Endodermal cell (in vitro differentiated cells): ENCODE data around the gene KIF2A. TPM values are rescaled to one million over a fixed set of nuclear protein-coding genes. Genes with fewer than 3 reads are reported as not detected.

Experiments used
- DNase-seq: peaks from one replicate; pipeline ENCODE4 v3.0.0-alpha.2; 2017
- H3K27ac ChIP-seq: 2 replicates; pipeline ENCODE4 v1.5.1; 2013; ENCODE audit warnings: mild to moderate bottlenecking, low read depth, low read length, moderate library complexity
- H3K27me3 ChIP-seq: 2 replicates; pipeline ENCODE4 v1.6.1; 2013; ENCODE audit warnings: mild to moderate bottlenecking, low read length, moderate library complexity; ENCODE audit not compliant: insufficient read depth, control insufficient read depth, poor library complexity, severe bottlenecking
- H3K36me3 ChIP-seq: 2 replicates; pipeline ENCODE4 v1.7.0; 2013; ENCODE audit warnings: mild to moderate bottlenecking, low read length, moderate library complexity; ENCODE audit not compliant: control insufficient read depth, insufficient read depth
- H3K4me1 ChIP-seq: one replicate; pipeline ENCODE4 v1.7.0; 2013; ENCODE audit warnings: low read length; ENCODE audit not compliant: control insufficient read depth, insufficient read depth
- H3K4me3 ChIP-seq: 2 replicates; pipeline ENCODE4 v1.5.1; 2013; ENCODE audit warnings: mild to moderate bottlenecking, low read length, moderate library complexity
- H3K9ac ChIP-seq: 2 replicates; pipeline ENCODE4 v1.6.1; 2013; ENCODE audit warnings: mild to moderate bottlenecking, low read length, moderate library complexity; ENCODE audit not compliant: poor library complexity, severe bottlenecking; ENCODE audit errors: extremely low read depth
- H3K9me3 ChIP-seq: 2 replicates; pipeline ENCODE4 v1.6.1; 2013; ENCODE audit warnings: mild to moderate bottlenecking, low read length, moderate library complexity; ENCODE audit not compliant: control insufficient read depth
- H3K27ac Mint-ChIP-seq: 2 replicates; pipeline ENCODE4 v1.8.0; 2020; ENCODE audit warnings: mixed read lengths
- H3K27me3 Mint-ChIP-seq: 2 replicates; pipeline ENCODE4 v1.8.0; 2021; ENCODE audit warnings: mild to moderate bottlenecking, mixed read lengths; ENCODE audit not compliant: insufficient read depth
- H3K36me3 Mint-ChIP-seq: 2 replicates; pipeline ENCODE4 v1.8.0; 2020; ENCODE audit warnings: low read depth, mixed read lengths
- H3K4me1 Mint-ChIP-seq: 2 replicates; pipeline ENCODE4 v1.8.0; 2020; ENCODE audit warnings: mixed read lengths
- H3K4me3 Mint-ChIP-seq: 2 replicates; pipeline ENCODE4 v1.8.0; 2020; ENCODE audit warnings: mild to moderate bottlenecking, moderate library complexity, mixed read lengths
- H3K9me3 Mint-ChIP-seq: 2 replicates; pipeline ENCODE4 v1.8.0; 2020; ENCODE audit warnings: mild to moderate bottlenecking, mixed read lengths
- CTCF ChIP-seq: fragments of 200-600 bp; sonication (generic); conservative IDR thresholded peaks from 2 replicates; pipeline ENCODE4 v1.5.0; 2021; ENCODE audit warnings: antibody characterized with exemption, mild to moderate bottlenecking
- WGBS, 2 experiments: methylation state at CpG; one replicate each; pipeline versions ENCODE4 v1.1.5 to v1.1.7; 2013; ENCODE audit warnings: missing lambda C conversion rate in 2 of 2, mixed read lengths in 1 of 2; ENCODE audit not compliant: insufficient coverage in 1 of 2, insufficient read length in 1 of 2; 5-methylcytosine and 5-hydroxymethylcytosine counted together
- total RNA-seq, 2 donors: library from RNA; stranded (reverse); fragmentation: NEBNext Ultra II Directional in 1 of 2; extraction: Animal tissue kit (Norgen Biotek cat#: 25700) in 1 of 2; gene quantifications; 2 replicates in 1 of 2; 3 replicates in 1 of 2; pipeline ENCODE4 v1.2.1, GENCODE V29; 2021

Gene KIF2A
- total RNA-seq, 2 donors from 2014 or later, result 67.4 to 74.6 TPM

GRCh38 chr5:62282064-62282463, 23.9 kb upstream of the KIF2A start:
- Histone ChIP-seq H3K9me3 (peaks cover 25% of the 10 kb centered on the region), H3K36me3 (no peaks in the 10 kb centered on the region), H3K27ac (no peak overlapping the region), H3K4me1 (no peaks in the 10 kb centered on the region), H3K4me3 (no peak overlapping the region), H3K27me3 (no peaks in the 10 kb centered on the region), H3K9ac (no peak overlapping the region)
- Mint-ChIP-seq H3K27me3 (peaks cover 4% of the 10 kb centered on the region), H3K36me3 (peaks cover 3% of the 10 kb centered on the region), H3K4me3 (no peak overlapping the region), H3K4me1 (peaks cover 4% of the 10 kb centered on the region), H3K9me3 (peaks cover 18% of the 10 kb centered on the region), H3K27ac (no peak overlapping the region)
- no peak for TF ChIP-seq CTCF
- no peak for DNase-seq
- 91% methylated on average over 5 of the region's 5 CpGs; no CpG with 5 or more reads in 1 of the 2 experiments for WGBS, 2 experiments

- no peak for TF ChIP-seq CTCF
- Mint-ChIP-seq H3K27ac (no peak overlapping the region), H3K4me3 (no peak overlapping the region), H3K27me3 (peaks cover 12% of the 10 kb centered on the region), H3K36me3 (peaks cover 3% of the 10 kb centered on the region), H3K9me3 (peaks cover 18% of the 10 kb centered on the region), H3K4me1 (peaks cover 4% of the 10 kb centered on the region)
- Histone ChIP-seq H3K27ac (no peak overlapping the region), H3K4me3 (no peak overlapping the region), H3K27me3 (no peaks in the 10 kb centered on the region), H3K9me3 (peaks cover 25% of the 10 kb centered on the region), H3K36me3 (no peaks in the 10 kb centered on the region), H3K9ac (no peak overlapping the region), H3K4me1 (no peaks in the 10 kb centered on the region)
- no peak for DNase-seq
These were observed 23.0 kb upstream of the KIF2A start for GRCh38 chr5:62283005-62283404.

- peaks cover 12% of the 10 kb centered on the region for H3K27me3 Mint-ChIP-seq
- WGBS, 2 experiments, result 94% methylated on average over 2 of the region's 2 CpGs; no CpG with 5 or more reads in 1 of the 2 experiments
- H3K27ac Mint-ChIP-seq, result no peak overlapping the region
- H3K36me3 ChIP-seq, result no peaks in the 10 kb centered on the region
- no peaks in the 10 kb centered on the region for H3K4me1 ChIP-seq
- no peak overlapping the region for H3K9ac ChIP-seq
- no peak overlapping the region for H3K4me3 Mint-ChIP-seq
- H3K4me3 ChIP-seq, result no peak overlapping the region
- H3K4me1 Mint-ChIP-seq, result peaks cover 4% of the 10 kb centered on the region
- H3K9me3 Mint-ChIP-seq, result peaks cover 18% of the 10 kb centered on the region
- DNase-seq, result no peak
- no peak for TF ChIP-seq CTCF
- H3K27me3 ChIP-seq, result no peaks in the 10 kb centered on the region
- peaks cover 25% of the 10 kb centered on the region for H3K9me3 ChIP-seq
- H3K27ac ChIP-seq, result no peak overlapping the region
- peaks cover 3% of the 10 kb centered on the region for H3K36me3 Mint-ChIP-seq
These were observed 22.1 kb upstream of the KIF2A start for GRCh38 chr5:62283861-62284260.
